ENCODE results near the gene GPR135.
A peak's percentile ranks its signal among the peaks of the same experiment; 100 is the strongest.
"Not testable (repeated sequence)": the region's sequence is repeated elsewhere in the genome, so short reads cannot be mapped to it uniquely, and the experiment has no call there.

Gene GPR135

GRCh38 chr14:59474172-59474571 is 9.0 kb upstream of the GPR135 start:
- no peak for DNase-seq (ENCODE audit: low read depth in 2 of 2)

- DNase-seq (ENCODE audit: low read depth in 2 of 2) = peak in 1 of 2 donors; percentile 54
Measured at GRCh38 chr14:59464486-59465315, 479 bp downstream of the GPR135 start.

GRCh38 chr14:59463787-59464485 is 1.2 kb downstream of the GPR135 start:
- peak in 1 of 2 donors; percentile 7 for DNase-seq (ENCODE audit: low read depth in 2 of 2)

- no peak for DNase-seq (ENCODE audit: low read depth in 2 of 2)
Measured at GRCh38 chr14:59461891-59462290, 3.3 kb downstream of the GPR135 start.

GRCh38 chr14:59460378-59460777 is 4.8 kb downstream of the GPR135 start:
- DNase-seq (ENCODE audit: low read depth in 2 of 2) = no peak

- DNase-seq (ENCODE audit: low read depth in 2 of 2) = no peak
Measured at GRCh38 chr14:59458486-59458885, 6.7 kb downstream of the GPR135 start.

GRCh38 chr14:59455411-59455810 is 9.8 kb downstream of the GPR135 start:
- DNase-seq (ENCODE audit: low read depth in 2 of 2) = no peak

GRCh38 chr14:59454139-59454538 is 11.0 kb downstream of the GPR135 start:
- no peak for DNase-seq (ENCODE audit: low read depth in 2 of 2)

GRCh38 chr14:59451849-59452248 is 13.3 kb downstream of the GPR135 start:
- no peak for DNase-seq (ENCODE audit: low read depth in 2 of 2)

- DNase-seq (ENCODE audit: low read depth in 2 of 2) = no peak
Measured at GRCh38 chr14:59450716-59451115, 14.5 kb downstream of the GPR135 start.

- DNase-seq (ENCODE audit: low read depth in 2 of 2) = not testable (repeated sequence)
Measured at GRCh38 chr14:59448673-59449072, 16.5 kb downstream of the GPR135 start.

GRCh38 chr14:59439256-59439965 is 25.8 kb downstream of the GPR135 start:
- no peak for DNase-seq (ENCODE audit: low read depth in 2 of 2)

- DNase-seq (ENCODE audit: low read depth in 2 of 2) = no peak
Measured at GRCh38 chr14:59438195-59438647, 27.0 kb downstream of the GPR135 start.

- DNase-seq (ENCODE audit: low read depth in 2 of 2) = no peak
Measured at GRCh38 chr14:59435987-59436386, 29.2 kb downstream of the GPR135 start.

GRCh38 chr14:59435101-59435500 is 30.1 kb downstream of the GPR135 start:
- no peak for DNase-seq (ENCODE audit: low read depth in 2 of 2)

GRCh38 chr14:59429790-59430189 is 35.4 kb downstream of the GPR135 start:
- no peak for DNase-seq (ENCODE audit: low read depth in 2 of 2)

- no peak for DNase-seq (ENCODE audit: low read depth in 2 of 2)
Measured at GRCh38 chr14:59428581-59429012, 36.6 kb downstream of the GPR135 start.

- no peak for DNase-seq (ENCODE audit: low read depth in 2 of 2)
Measured at GRCh38 chr14:59427653-59428580, 37.3 kb downstream of the GPR135 start.

- no peak for DNase-seq (ENCODE audit: low read depth in 2 of 2)
Measured at GRCh38 chr14:59425322-59425935, 39.8 kb downstream of the GPR135 start.

GRCh38 chr14:59424341-59425071 is 40.7 kb downstream of the GPR135 start:
- no peak for DNase-seq (ENCODE audit: low read depth in 2 of 2)
